ENCODE measurements around the gene USP36. TPM values are rescaled to one million over a fixed set of nuclear protein-coding genes. Genes with fewer than 3 reads are reported as not detected.

The USP36 gene
- total and polyA plus RNA-seq, 12 donors = 10.0 to 28.8 (median 24.8) TPM

- intact Hi-C loops (cut with DNase I) = no loop called here
Observed at GRCh38 chr17:78787444-78787843, 53.2 kb downstream of the USP36 start.

DNA sequence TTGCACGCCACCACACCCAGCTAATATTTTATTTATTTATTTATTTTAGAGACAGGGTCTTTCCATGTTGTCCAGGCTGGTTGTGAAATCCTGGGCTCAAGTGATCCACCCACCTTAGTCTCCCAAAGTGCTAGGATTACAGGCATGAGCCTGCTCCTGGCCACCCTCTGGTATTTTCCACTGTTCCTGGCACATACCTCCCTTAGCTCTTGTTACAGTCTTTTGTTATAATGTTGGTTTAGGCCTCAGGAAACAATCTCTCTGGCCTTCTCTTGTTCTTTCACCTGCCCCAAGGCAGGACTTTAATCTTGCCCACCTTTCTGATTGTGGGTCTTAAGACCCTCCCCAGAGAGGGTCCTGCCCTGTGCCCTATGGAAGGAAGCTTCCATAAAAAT, 55.0 kb downstream of the USP36 start:
- Histone ChIP-seq H3K27me3 (no peaks in the 10 kb centered on the region), H3K27ac (peak overlapping the region in 1 of 10 donors; percentile 26), H3K36me3 (peaks cover 0 to 3% (median 0%) of the 10 kb centered on the region in 9 donors), H3K9me3 (no peaks in the 10 kb centered on the region), H3K4me1 (peaks cover 0 to 39% (median 31%) of the 10 kb centered on the region in 9 donors), H3K4me3 (no peak overlapping the region)
- TF ChIP-seq, protein P1, sequence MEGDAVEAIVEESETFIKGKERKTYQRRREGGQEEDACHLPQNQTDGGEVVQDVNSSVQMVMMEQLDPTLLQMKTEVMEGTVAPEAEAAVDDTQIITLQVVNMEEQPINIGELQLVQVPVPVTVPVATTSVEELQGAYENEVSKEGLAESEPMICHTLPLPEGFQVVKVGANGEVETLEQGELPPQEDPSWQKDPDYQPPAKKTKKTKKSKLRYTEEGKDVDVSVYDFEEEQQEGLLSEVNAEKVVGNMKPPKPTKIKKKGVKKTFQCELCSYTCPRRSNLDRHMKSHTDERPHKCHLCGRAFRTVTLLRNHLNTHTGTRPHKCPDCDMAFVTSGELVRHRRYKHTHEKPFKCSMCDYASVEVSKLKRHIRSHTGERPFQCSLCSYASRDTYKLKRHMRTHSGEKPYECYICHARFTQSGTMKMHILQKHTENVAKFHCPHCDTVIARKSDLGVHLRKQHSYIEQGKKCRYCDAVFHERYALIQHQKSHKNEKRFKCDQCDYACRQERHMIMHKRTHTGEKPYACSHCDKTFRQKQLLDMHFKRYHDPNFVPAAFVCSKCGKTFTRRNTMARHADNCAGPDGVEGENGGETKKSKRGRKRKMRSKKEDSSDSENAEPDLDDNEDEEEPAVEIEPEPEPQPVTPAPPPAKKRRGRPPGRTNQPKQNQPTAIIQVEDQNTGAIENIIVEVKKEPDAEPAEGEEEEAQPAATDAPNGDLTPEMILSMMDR (IDR thresholded peaks at IDR 0.05) = no peak
- DNase-seq (no peak), ATAC-seq (no peak)
- intact Hi-C loops (cut with DNase I) = no loop called here
- 98 to 100% methylated on average over 1 of the region's 1 CpG for WGBS, 2 donors

More at GRCh38 chr17:78787444-78787843, 53.2 kb downstream of the USP36 start:
- WGBS, 2 donors = 92 to 95% methylated on average over 7 of the region's 7 CpGs
- no peaks in the 10 kb centered on the region for H3K27me3 ChIP-seq
- no peaks in the 10 kb centered on the region for H3K9me3 ChIP-seq
- DNase-seq = no peak
- H3K27ac ChIP-seq = no peak overlapping the region
- peaks cover 0 to 5% (median 0%) of the 10 kb centered on the region in 9 donors for H3K36me3 ChIP-seq
- ATAC-seq = no peak
- TF ChIP-seq, protein P1 (IDR thresholded peaks at IDR 0.05) = no peak
- H3K4me3 ChIP-seq = no peak overlapping the region
- peaks cover 0 to 52% (median 42%) of the 10 kb centered on the region in 9 donors for H3K4me1 ChIP-seq

DNA sequence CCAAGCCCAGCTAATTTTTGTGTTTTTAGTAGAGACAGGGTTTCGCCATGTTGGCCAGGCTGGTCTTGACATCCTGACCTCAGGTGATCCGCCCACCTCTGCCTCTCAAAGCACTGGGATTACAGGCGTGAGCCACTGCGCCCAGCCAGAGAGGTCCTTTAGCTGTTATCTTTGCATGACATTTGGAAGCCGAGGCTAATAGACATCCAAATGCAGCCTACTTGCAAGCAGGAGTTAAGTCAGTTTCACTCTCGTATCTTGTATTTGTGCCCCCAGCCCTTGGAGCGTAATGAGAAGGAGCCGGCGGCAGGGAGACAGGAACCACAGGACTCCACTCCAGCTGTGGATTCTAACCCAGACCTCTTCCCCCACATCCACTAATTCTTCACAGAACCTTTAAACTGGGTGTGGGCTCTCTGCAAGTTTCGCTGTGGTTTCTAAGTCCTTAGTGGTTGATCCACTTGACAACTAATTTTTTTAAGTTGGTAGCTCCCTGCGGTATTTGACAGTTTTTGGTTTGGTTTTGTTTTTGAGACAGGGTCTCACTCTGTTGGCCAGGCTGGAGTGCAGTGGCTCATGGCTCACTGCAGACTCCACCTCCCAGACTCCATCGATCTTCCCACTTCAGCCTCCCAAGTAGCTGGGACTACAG, 55.5 kb downstream of the USP36 start:
- ATAC-seq (no peak), DNase-seq (no peak)
- H3K4me3 ChIP-seq = no peak overlapping the region
- intact Hi-C loops (cut with DNase I) = no loop called here
- TF ChIP-seq, protein P1 (IDR thresholded peaks at IDR 0.05) = no peak
- no peaks in the 10 kb centered on the region for H3K27me3 ChIP-seq
- H3K4me1 ChIP-seq = peaks cover 0 to 39% (median 31%) of the 10 kb centered on the region in 9 donors
- peak overlapping the region in 1 of 10 donors; percentile 26 for H3K27ac ChIP-seq
- 84 to 91% methylated on average over 12 of the region's 12 CpGs for WGBS, 2 donors
- no peaks in the 10 kb centered on the region for H3K9me3 ChIP-seq
- H3K36me3 ChIP-seq = peaks cover 0 to 3% (median 0%) of the 10 kb centered on the region in 9 donors

- DNase-seq = no peak
- H3K27ac ChIP-seq = peak overlapping the region in 2 of 10 donors; percentile 89 to 99
- TF ChIP-seq, protein P1 (IDR thresholded peaks at IDR 0.05) = no peak
- H3K9me3 ChIP-seq = no peaks in the 10 kb centered on the region
- no peak for ATAC-seq
- no peaks in the 10 kb centered on the region for H3K27me3 ChIP-seq
- peaks cover 0 to 39% (median 30%) of the 10 kb centered on the region in 9 donors for H3K4me1 ChIP-seq
- H3K36me3 ChIP-seq = no peaks in the 10 kb centered on the region
- H3K4me3 ChIP-seq = no peak overlapping the region
- intact Hi-C loops (cut with DNase I) = loop anchor here in 5 of 10 donors (5.0 kb wide), 3 partner anchors 37 to 67 kb away; no protein-coding TSS in a partner anchor
- 91 to 93% methylated on average over 6 of the region's 6 CpGs for WGBS, 2 donors
Observed at GRCh38 chr17:78784352-78784751, 56.3 kb downstream of the USP36 start.

Measured in heart right ventricle (tissue), 16 donors.